A673 (cell line): ENCODE data around the gene CEMIP. TPM values are rescaled to one million over a fixed set of nuclear protein-coding genes. Genes with fewer than 3 reads are reported as not detected.

Source experiments
- BruUV-seq: library from RNA; stranded (reverse); fragments of 400-500 nt; replicated peaks from 2 replicates; lab custom pipeline; 2021; lab: Mats Ljungman, UMichigan
- CTCF ChIA-PET: fragments of 300-600 bp; sonication (Branson Sonifier 250); formaldehyde crosslinking; loops from one replicate; lab custom pipeline; 2022; ENCODE audit warnings: antibody characterized with exemption; lab: Charles Lee
- POLR2A ChIA-PET: fragments of 300-600 bp; sonication (Branson Sonifier 250); formaldehyde crosslinking; loops from one replicate; lab custom pipeline; 2022; ENCODE audit warnings: antibody characterized with exemption; ENCODE audit not compliant: low non-redundant PET; lab: Charles Lee
- DNase-seq: peaks from one replicate; pipeline ENCODE4 v3.0.0-alpha.2; 2015; ENCODE audit warnings: low spot score
- H3K27ac ChIP-seq: fragments of 200-600 bp; sonication (generic); 2 replicates; pipeline ENCODE4 v1.5.1; 2016; ENCODE audit warnings: mixed run types, low read depth, mild to moderate bottlenecking, mixed read lengths, antibody characterized with exemption, low read length; ENCODE audit not compliant: poor library complexity, severe bottlenecking
- H3K27me3 ChIP-seq: fragments of 200-600 bp; sonication (generic); replicated peaks from 2 replicates; pipeline ENCODE4 v1.6.1; 2017; ENCODE audit warnings: mixed run types, low read depth, mild to moderate bottlenecking, mixed read lengths, antibody characterized with exemption, low read length; ENCODE audit not compliant: insufficient read depth, poor library complexity
- H3K36me3 ChIP-seq: fragments of 200-600 bp; sonication (generic); 2 replicates; pipeline ENCODE4 v1.6.1; 2016; ENCODE audit warnings: mixed run types, mild to moderate bottlenecking, mixed read lengths, antibody characterized with exemption, low read length; ENCODE audit not compliant: insufficient read depth, poor library complexity, severe bottlenecking
- H3K4me1 ChIP-seq: fragments of 200-600 bp; sonication (generic); 2 replicates; pipeline ENCODE4 v1.6.1; 2017; ENCODE audit warnings: mixed run types, mild to moderate bottlenecking, mixed read lengths, antibody characterized with exemption, low read length; ENCODE audit not compliant: insufficient read depth, poor library complexity, severe bottlenecking
- H3K4me3 ChIP-seq: fragments of 200-600 bp; sonication (generic); 2 replicates; pipeline ENCODE4 v1.5.1; 2016; ENCODE audit warnings: low read depth, mixed run types, mild to moderate bottlenecking, mixed read lengths, low read length; ENCODE audit not compliant: poor library complexity, severe bottlenecking
- H3K9me3 ChIP-seq: fragments of 200-600 bp; sonication (generic); 2 replicates; pipeline ENCODE4 v1.6.1; 2016; ENCODE audit warnings: mixed run types, low read depth, mild to moderate bottlenecking, mixed read lengths, antibody characterized with exemption, low read length; ENCODE audit not compliant: poor library complexity, severe bottlenecking
- CTCF ChIP-seq: fragments of 300-800, 200-600 bp; sonication (generic); conservative IDR thresholded peaks from 2 replicates; pipeline ENCODE4 v1.5.1; 2017; ENCODE audit warnings: low read depth, mild to moderate bottlenecking, antibody characterized with exemption, low read length, moderate library complexity, mixed read lengths
- EZH2 ChIP-seq: fragments of 200-600 bp; sonication (generic); IDR thresholded peaks from 2 replicates; pipeline ENCODE4 v1.6.1; 2017; ENCODE audit warnings: borderline replicate concordance, low read depth, mild to moderate bottlenecking, mixed read lengths, antibody characterized with exemption, low read length; ENCODE audit not compliant: poor library complexity, severe bottlenecking
- intact Hi-C: fragments of 100-400 bp; cut with micrococcal nuclease; formaldehyde crosslinking; loops from one replicate; pipeline ENCODE4 v1.10.0; 2022; ENCODE audit not compliant: unreplicated experiment
- total RNA-seq: library from RNA; stranded (reverse); gene quantifications from 2 replicates; pipeline ENCODE4 v1.2.3, GENCODE V29; 2021

The CEMIP gene
- total RNA-seq, 1 experiment from 2014 or later, result not detected

GRCh38 chr15:80785811-80786354 lies 6.7 kb downstream of the CEMIP start:
- POLR2A ChIA-PET, result no interaction called here
- Histone ChIP-seq H3K4me3 (no peak overlapping the region), H3K36me3 (no peaks in the 10 kb centered on the region), H3K4me1 (no peaks in the 10 kb centered on the region), H3K9me3 (no peaks in the 10 kb centered on the region), H3K27me3 (peaks cover 30% of the 10 kb centered on the region), H3K27ac (no peak overlapping the region)
- no TSS peak for BruUV-seq
- intact Hi-C loops, result no loop called here
- no peak for DNase-seq
- TF ChIP-seq EZH2, result no peak
- no peak for TF ChIP-seq CTCF
- CTCF ChIA-PET, result interaction anchor here (1.2 kb wide), 1 partner anchor 10 kb away, joined by 4 read pairs; no protein-coding TSS in a partner anchor

- Histone ChIP-seq H3K9me3 (no peaks in the 10 kb centered on the region), H3K27me3 (peaks cover 23% of the 10 kb centered on the region), H3K36me3 (no peaks in the 10 kb centered on the region), H3K27ac (no peak overlapping the region), H3K4me1 (no peaks in the 10 kb centered on the region), H3K4me3 (no peak overlapping the region)
- intact Hi-C loops, result no loop called here
- POLR2A ChIA-PET, result no interaction called here
- CTCF ChIA-PET, result no interaction called here
- TF ChIP-seq EZH2, result no peak
- no peak for TF ChIP-seq CTCF
- BruUV-seq, result no TSS peak
- no peak for DNase-seq
Measured at GRCh38 chr15:80787316-80787715, 8.1 kb downstream of the CEMIP start.

GRCh38 chr15:80788536-80788935 lies 9.4 kb downstream of the CEMIP start:
- CTCF ChIA-PET, result interaction anchor here (0.6 kb wide), 1 partner anchor 276 kb away, joined by 3 read pairs; no protein-coding TSS in a partner anchor
- no peaks in the 10 kb centered on the region for H3K4me1 ChIP-seq
- POLR2A ChIA-PET, result no interaction called here
- H3K4me3 ChIP-seq, result no peak overlapping the region
- peaks cover 12% of the 10 kb centered on the region for H3K27me3 ChIP-seq
- H3K9me3 ChIP-seq, result no peaks in the 10 kb centered on the region
- no TSS peak for BruUV-seq
- no peaks in the 10 kb centered on the region for H3K36me3 ChIP-seq
- DNase-seq, result no peak
- no peak overlapping the region for H3K27ac ChIP-seq
- intact Hi-C loops, result no loop called here
- TF ChIP-seq CTCF (no peak), EZH2 (no peak)
